ENCODE results near the gene MTMR2. TPM values are rescaled to one million over a fixed set of nuclear protein-coding genes. Genes with fewer than 3 reads are reported as not detected.

MTMR2 gene
- total and polyA plus RNA-seq, 9 of the 15 experiments (the other 6 are each of a cell fraction or from before 2014, with no cell fraction given) = 12.6 to 35.8 (median 25.2) TPM

DNA sequence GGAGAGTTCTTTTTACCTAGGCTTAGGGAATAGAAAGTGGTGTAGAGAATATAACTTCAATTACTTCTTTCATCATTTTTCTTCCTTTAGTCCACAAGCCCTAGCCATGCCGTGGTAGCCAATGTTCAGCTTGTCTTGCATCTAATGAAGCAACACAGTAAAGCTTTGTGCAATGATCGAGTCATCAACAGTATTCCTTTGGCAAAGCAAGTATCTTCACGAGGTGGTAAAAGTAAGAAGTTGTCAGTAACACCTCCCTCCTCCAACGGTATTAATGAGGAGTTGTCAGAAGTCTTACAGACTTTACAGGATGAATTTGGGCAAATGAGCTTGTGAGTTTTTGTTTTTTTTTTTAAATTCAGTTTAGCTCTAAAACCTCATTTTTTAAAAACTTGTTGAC, 96.2 kb downstream of the MTMR2 start (continued):
- TF ChIP-seq, protein P1, sequence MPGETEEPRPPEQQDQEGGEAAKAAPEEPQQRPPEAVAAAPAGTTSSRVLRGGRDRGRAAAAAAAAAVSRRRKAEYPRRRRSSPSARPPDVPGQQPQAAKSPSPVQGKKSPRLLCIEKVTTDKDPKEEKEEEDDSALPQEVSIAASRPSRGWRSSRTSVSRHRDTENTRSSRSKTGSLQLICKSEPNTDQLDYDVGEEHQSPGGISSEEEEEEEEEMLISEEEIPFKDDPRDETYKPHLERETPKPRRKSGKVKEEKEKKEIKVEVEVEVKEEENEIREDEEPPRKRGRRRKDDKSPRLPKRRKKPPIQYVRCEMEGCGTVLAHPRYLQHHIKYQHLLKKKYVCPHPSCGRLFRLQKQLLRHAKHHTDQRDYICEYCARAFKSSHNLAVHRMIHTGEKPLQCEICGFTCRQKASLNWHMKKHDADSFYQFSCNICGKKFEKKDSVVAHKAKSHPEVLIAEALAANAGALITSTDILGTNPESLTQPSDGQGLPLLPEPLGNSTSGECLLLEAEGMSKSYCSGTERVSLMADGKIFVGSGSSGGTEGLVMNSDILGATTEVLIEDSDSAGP (CRISPR knock-in tag; IDR thresholded peaks at IDR 0.05) = no peak
- TF ChIP-seq ZNF79 (CRISPR knock-in tag; IDR thresholded peaks at IDR 0.05; ENCODE audit: low read depth) = no peak
- no peak for TF ChIP-seq HCFC1 (IDR thresholded peaks at IDR 0.05; ENCODE audit: low read depth, low read length)
- TF ChIP-seq NFIX (CRISPR knock-in tag; IDR thresholded peaks at IDR 0.05; ENCODE audit: low read depth) = no peak
- no peak for TF ChIP-seq TAF9B (IDR thresholded peaks at IDR 0.05; ENCODE audit: partially characterized antibody)

GRCh38 chr11:95821640-95822039, 102.3 kb downstream of the MTMR2 start:
- Histone ChIP-seq H3K4me1 (replicated peaks in 1 of 2; ENCODE audit: control insufficient read depth in 2 of 2, insufficient read depth in 2 of 2, low read length in 2 of 2) (no peaks in the 10 kb centered on the region), H3K79me2 (ENCODE audit: control insufficient read depth, insufficient read depth, low read length) (no peaks in the 10 kb centered on the region), H3K4me3 (no peak overlapping the region), H3K9me1 (ENCODE audit: control insufficient read depth, insufficient read depth, low read length) (no peaks in the 10 kb centered on the region), H2AFZ (ENCODE audit: low read depth, low read length) (no peak overlapping the region), H4K20me1 (replicated peaks; ENCODE audit: control insufficient read depth, insufficient read depth, low read length) (no peaks in the 10 kb centered on the region), H3K27me3 (ENCODE audit: control insufficient read depth in 2 of 2, insufficient read depth in 2 of 2, low read length in 2 of 2) (no peaks in the 10 kb centered on the region), H3K9ac (ENCODE audit: insufficient read depth in 1 of 2, low read depth in 2 of 2, low read length in 2 of 2) (no peak overlapping the region), H3K9me3 (replicated peaks; ENCODE audit: control insufficient read depth, insufficient read depth, low read depth, low read length) (no peaks in the 10 kb centered on the region), H3K4me2 (ENCODE audit: insufficient read depth, low read length) (no peak overlapping the region), H3K27ac (ENCODE audit: extremely low read depth, low read depth, low read length) (no peak overlapping the region), H3K36me3 (ENCODE audit: control insufficient read depth, insufficient read depth, low read length) (peaks cover 66% of the 10 kb centered on the region)
- 48% methylated on average over 2 of the region's 2 CpGs for WGBS (ENCODE audit: insufficient coverage, low coverage, missing lambda C conversion rate)
- ChIA-PET POLR2A (no interaction called here), CTCF (ENCODE audit: low intra/inter-chr PET ratio) (no interaction called here)
- intact Hi-C loops (cut with micrococcal nuclease) = no loop called here
- BruUV-seq (replicated peaks) = no TSS peak
- FAIRE-seq (no peak), DNase-seq (ENCODE audit: extremely low read depth in 1 of 4, low spot score in 3 of 4) (no peak), ATAC-seq (no peak)
- in situ Hi-C loops (cut with MboI) = no loop called here
- TF ChIP-seq SMAD1 (IDR thresholded peaks at IDR 0.05; ENCODE audit: low read depth, low read length, partially characterized antibody) (no peak), FOXP1 (CRISPR knock-in tag; IDR thresholded peaks at IDR 0.05) (no peak), BHLHE40 (IDR thresholded peaks at IDR 0.05; ENCODE audit: low read length) (no peak), SNRNP70 (optimal IDR thresholded peaks at IDR 0.05; ENCODE audit: low read depth, low read length) (no peak), PRPF4 (IDR thresholded peaks at IDR 0.05; ENCODE audit: insufficient read depth, low read depth, low read length, poor library complexity, severe bottlenecking) (no peak), ZNF75A (CRISPR knock-in tag; IDR thresholded peaks at IDR 0.05) (no peak), KDM4B (IDR thresholded peaks at IDR 0.05; ENCODE audit: borderline replicate concordance in 2 of 2, low read depth in 1 of 2) (no peak), ZNF644 (tag; IDR thresholded peaks at IDR 0.05; ENCODE audit: low read depth) (no peak), HMG20A (CRISPR knock-in tag; conservative IDR thresholded peaks at IDR 0.05) (no peak), NONO (IDR thresholded peaks at IDR 0.05; ENCODE audit: low read depth in 2 of 2, low read length in 1 of 2) (no peak)
- TF ChIP-seq, protein P2, sequence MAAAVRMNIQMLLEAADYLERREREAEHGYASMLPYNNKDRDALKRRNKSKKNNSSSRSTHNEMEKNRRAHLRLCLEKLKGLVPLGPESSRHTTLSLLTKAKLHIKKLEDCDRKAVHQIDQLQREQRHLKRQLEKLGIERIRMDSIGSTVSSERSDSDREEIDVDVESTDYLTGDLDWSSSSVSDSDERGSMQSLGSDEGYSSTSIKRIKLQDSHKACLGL (CRISPR knock-in tag; IDR thresholded peaks at IDR 0.05; ENCODE audit: borderline replicate concordance, poor library complexity, severe bottlenecking) = no peak
